HepG2 (cell line): Measurements from ENCODE around the gene RRAS. TPM values are rescaled to one million over a fixed set of nuclear protein-coding genes. Genes with fewer than 3 reads are reported as not detected.

Source experiments
- ARNTL ChIP-seq: sonication (generic); formaldehyde crosslinking; IDR thresholded peaks from 2 replicates; pipeline ENCODE4 v1.4.0; 2020; ENCODE audit warnings: mild to moderate bottlenecking, missing genetic modification reagents
- ATF6 ChIP-seq: sonication (generic); formaldehyde crosslinking; conservative IDR thresholded peaks from 2 replicates; pipeline ENCODE4 v1.4.0; 2020; ENCODE audit warnings: missing genetic modification reagents
- CENPX ChIP-seq: sonication (generic); formaldehyde crosslinking; IDR thresholded peaks from 2 replicates; pipeline ENCODE4 v1.9.0; 2021; ENCODE audit warnings: mild to moderate bottlenecking, missing genetic modification reagents, moderate library complexity
- MLX ChIP-seq: IDR thresholded peaks from 2 replicates; pipeline ENCODE4 v1.6.1; 2016
- NFRKB ChIP-seq: fragments of 450-650 bp; IDR thresholded peaks from 2 replicates; pipeline ENCODE4 v1.6.1; 2017
- NPAS2 ChIP-seq: sonication (generic); formaldehyde crosslinking; IDR thresholded peaks from 2 replicates; pipeline ENCODE4 v1.8.0; 2022; ENCODE audit warnings: mild to moderate bottlenecking, missing genetic modification reagents, borderline replicate concordance
- PAWR ChIP-seq: sonication (generic); formaldehyde crosslinking; IDR thresholded peaks from 2 replicates; pipeline ENCODE4 v1.4.0; 2020; ENCODE audit warnings: missing genetic modification reagents, mild to moderate bottlenecking, borderline replicate concordance
- PBX3 ChIP-seq: sonication (generic); formaldehyde crosslinking; IDR thresholded peaks from 2 replicates; pipeline ENCODE4 v1.8.1; 2023; ENCODE audit warnings: missing genetic modification reagents, inconsistent platforms, borderline replicate concordance
- SMAD9 ChIP-seq: sonication (generic); formaldehyde crosslinking; IDR thresholded peaks from 2 replicates; pipeline ENCODE4 v1.5.1; 2020; ENCODE audit warnings: mild to moderate bottlenecking, missing genetic modification reagents
- SOX5 ChIP-seq: IDR thresholded peaks from 2 replicates; pipeline ENCODE4 v1.6.1; 2016; ENCODE audit warnings: borderline replicate concordance
- TCF7 ChIP-seq: sonication (generic); IDR thresholded peaks from 2 replicates; pipeline ENCODE4 v1.6.1; 2016; ENCODE audit warnings: antibody characterized with exemption, low read depth
- ZNF350 ChIP-seq: sonication (generic); formaldehyde crosslinking; IDR thresholded peaks from 2 replicates; pipeline ENCODE4 v1.4.0; 2020; ENCODE audit warnings: mild to moderate bottlenecking, low read depth, missing genetic modification reagents, borderline replicate concordance
- ZNF407 ChIP-seq: sonication (generic); formaldehyde crosslinking; IDR thresholded peaks from one replicate; pipeline ENCODE4 v1.5.1; 2020; ENCODE audit warnings: mild to moderate bottlenecking, missing genetic modification reagents; ENCODE audit errors: not compliant biosample characterization
- ZNF577 ChIP-seq: sonication (generic); formaldehyde crosslinking; IDR thresholded peaks from 2 replicates; pipeline ENCODE4 v1.4.0; 2020; ENCODE audit warnings: mild to moderate bottlenecking, low read depth, missing genetic modification reagents, borderline replicate concordance
- ZNF720 ChIP-seq: sonication (generic); formaldehyde crosslinking; IDR thresholded peaks from 2 replicates; pipeline ENCODE4 v1.4.0; 2020; ENCODE audit warnings: missing genetic modification reagents
- ZNF749 ChIP-seq: sonication (generic); formaldehyde crosslinking; IDR thresholded peaks from 2 replicates; pipeline ENCODE4 v1.8.0; 2022; ENCODE audit warnings: mild to moderate bottlenecking, missing genetic modification reagents, moderate library complexity, borderline replicate concordance
- ZSCAN31 ChIP-seq: sonication (generic); formaldehyde crosslinking; IDR thresholded peaks from 2 replicates; pipeline ENCODE4 v1.5.0; 2020; ENCODE audit warnings: low read depth, mild to moderate bottlenecking, missing genetic modification reagents
- polyA plus RNA-seq, 8 experiments: library from polyadenylated mRNA; depleted of rRNA in 3 of 8; stranded (reverse) in 7 of 8; unstranded in 1 of 8; fragments of >200 nt; fragmentation: Illumina TruSeq in 4 of 8; extraction: Trizol in 4 of 8; gene quantifications; 2 replicates each; pipeline versions ENCODE4 v1.2.1 to v1.2.3, GENCODE V29; 2011 to 2016; ENCODE audit warnings: low read depth in 4 of 8, missing spikeins in 1 of 8, mixed read lengths in 1 of 8; ENCODE audit not compliant: insufficient read depth in 1 of 8
- total RNA-seq, 5 experiments: library from RNA; depleted of rRNA; stranded (reverse); fragments of >200 nt; fragmentation: Illumina TruSeq; extraction: Trizol; gene quantifications; 2 replicates each; pipeline ENCODE4 v1.2.3, GENCODE V29; 2016; ENCODE audit warnings: low read depth in 1 of 5

The RRAS gene
- total and polyA plus RNA-seq, 2 of the 13 experiments (the other 11 are each of a cell fraction or from before 2014, with no cell fraction given): 1.5 to 12.0 TPM

GRCh38 chr19:49590071-49590970 is 49.6 kb downstream of the RRAS start (continued):
- TF ChIP-seq ATF6 (CRISPR knock-in tag) (no peak), PBX3 (CRISPR knock-in tag) (no peak), SOX5 (CRISPR knock-in tag) (no peak), SMAD9 (CRISPR knock-in tag) (0 out of 2 replicates have a peak, but pooled peaks have one; percentile 37), ZSCAN31 (CRISPR knock-in tag) (0 out of 2 replicates have a peak, but pooled peaks have one; percentile 14), ZNF749 (CRISPR knock-in tag) (no peak; the same call in 1 of the 2 replicates), ZNF407 (no peak), CENPX (CRISPR knock-in tag) (no peak), ZNF720 (CRISPR knock-in tag) (no peak), ZNF350 (CRISPR knock-in tag) (peak; percentile 65; the same call in 1 of the 2 replicates), ZNF577 (no peak), PAWR (CRISPR knock-in tag) (0 out of 2 replicates have a peak, but pooled peaks have one; percentile 55), NFRKB (no peak), ARNTL (CRISPR knock-in tag) (no peak), MLX (CRISPR knock-in tag) (no peak), TCF7 (no peak), NPAS2 (no peak)
